ENCODE measurements around the gene EGF.
"Not testable (repeated sequence)": the region's sequence is repeated elsewhere in the genome, so short reads cannot be mapped to it uniquely, and the experiment has no call there.

EGF gene

GRCh38 chr4:109915385-109916026, 2.8 kb downstream of the EGF start:
- no peak for DNase-seq

DNA sequence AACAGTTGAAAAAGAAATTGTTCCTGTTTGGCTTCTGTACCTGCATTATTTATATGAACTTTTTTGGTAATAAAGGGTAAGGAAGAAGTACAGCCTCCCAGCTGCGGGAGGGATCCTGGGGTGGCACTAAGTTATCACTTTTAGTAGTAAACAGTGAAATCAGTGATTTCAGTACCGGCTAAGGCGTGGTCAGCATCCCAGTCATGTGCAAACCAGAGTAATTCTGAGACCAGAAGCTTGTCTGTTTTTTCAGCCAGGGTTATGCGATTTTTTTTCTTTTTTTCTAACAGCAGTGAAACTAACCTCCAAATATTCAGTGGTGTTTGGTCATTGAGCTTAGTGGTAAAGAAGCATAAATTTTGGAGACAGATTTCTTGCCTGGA, 3.3 kb downstream of the EGF start:
- no peak for DNase-seq

- no peak for DNase-seq
Measured at GRCh38 chr4:109921384-109921808, 8.7 kb downstream of the EGF start.

- DNase-seq: no peak
Measured at GRCh38 chr4:109925396-109925795, 12.7 kb downstream of the EGF start.

DNA sequence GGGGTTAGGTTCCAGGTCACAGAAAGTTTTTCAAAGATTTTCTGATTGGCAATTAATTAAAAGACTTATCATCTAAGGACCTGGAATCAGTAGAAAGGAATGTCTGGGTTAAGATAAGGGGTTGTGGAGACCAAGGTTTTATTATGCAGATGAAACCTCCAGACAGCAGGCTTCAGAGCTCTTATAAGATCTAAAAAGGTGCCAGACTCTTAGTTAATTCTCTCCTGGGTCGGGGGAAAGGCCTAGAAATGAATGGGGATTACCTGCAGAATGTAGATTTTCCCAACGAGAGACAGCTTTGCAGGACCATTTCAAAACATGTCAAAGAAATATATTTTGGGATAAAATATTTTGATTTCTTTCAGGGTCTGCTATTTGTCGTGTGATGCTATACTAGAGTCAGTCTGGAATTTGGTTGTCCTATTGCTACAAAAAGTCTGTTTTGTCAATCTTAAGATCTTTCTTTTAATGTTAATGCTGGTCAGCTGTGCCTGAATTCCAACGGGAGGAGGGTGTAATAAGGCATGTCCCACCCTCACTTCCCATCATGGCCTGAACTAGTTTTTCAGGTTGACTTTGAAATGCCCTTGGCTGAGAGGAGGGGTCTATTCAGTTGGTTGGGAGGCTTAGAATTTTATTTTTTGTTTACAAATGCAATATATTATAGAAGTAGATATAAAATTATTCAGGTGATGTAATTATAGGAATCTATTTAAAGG, 15.8 kb downstream of the EGF start:
- DNase-seq: no peak

DNA sequence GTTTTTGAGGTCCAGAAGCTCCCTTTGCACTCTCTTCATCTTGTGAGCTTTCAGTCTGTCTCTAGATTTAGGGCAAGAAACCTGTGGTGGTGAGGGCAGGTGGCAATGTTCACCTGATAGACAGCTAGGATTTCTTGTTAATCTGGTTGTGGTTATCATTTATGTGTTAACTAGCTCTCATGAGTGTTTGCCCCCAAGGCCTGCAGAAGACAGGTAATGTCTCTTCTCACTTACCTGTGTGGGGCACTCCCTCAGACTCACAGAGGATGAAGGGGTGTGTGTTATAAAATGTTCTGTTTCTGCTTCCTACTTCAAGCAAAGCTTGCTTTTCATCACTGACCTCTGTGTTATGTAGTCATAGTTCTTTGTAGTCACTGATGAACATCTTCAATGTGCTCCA, 17.8 kb downstream of the EGF start:
- DNase-seq: no peak

DNA sequence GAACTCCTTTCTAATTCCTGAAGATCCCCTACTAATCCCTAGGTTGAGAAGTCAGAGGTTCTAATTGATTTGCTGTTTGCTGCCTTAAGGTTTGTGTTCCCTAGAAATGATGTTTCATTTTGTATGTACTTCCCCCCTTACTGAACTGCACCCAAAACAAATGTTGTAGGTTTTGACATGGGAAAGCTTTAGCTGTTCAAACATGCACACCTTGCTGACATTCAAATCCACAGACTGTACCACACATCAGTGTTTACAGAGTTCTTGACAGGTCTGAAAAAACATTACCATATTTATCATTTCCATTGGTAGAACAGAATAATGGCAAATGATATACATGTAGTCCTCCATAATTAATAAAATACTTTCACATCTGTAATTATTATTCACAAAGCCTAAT, 18.2 kb downstream of the EGF start:
- no peak for DNase-seq

- DNase-seq: no peak
Measured at GRCh38 chr4:109931318-109931717, 18.6 kb downstream of the EGF start.

DNA sequence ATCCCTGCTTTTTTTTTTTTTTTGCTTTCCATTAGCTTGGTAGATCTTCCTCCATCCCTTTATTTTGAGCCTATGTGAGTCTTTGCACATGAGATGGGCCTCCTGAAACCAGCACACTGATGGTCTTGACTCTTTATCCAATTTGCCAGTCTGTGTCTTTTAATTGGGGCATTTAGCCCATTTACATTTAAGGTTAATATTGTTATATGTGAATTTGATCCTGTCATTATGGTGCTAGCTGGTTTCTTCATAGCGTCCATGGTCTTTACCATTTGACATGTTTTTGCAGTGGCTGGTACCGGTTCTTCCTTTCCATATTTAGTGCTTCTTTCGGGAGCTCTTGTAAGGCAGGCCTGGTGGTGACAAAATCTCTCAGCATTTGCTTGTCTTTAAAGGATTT, 24.7 kb downstream of the EGF start:
- not testable (repeated sequence) for DNase-seq

DNA sequence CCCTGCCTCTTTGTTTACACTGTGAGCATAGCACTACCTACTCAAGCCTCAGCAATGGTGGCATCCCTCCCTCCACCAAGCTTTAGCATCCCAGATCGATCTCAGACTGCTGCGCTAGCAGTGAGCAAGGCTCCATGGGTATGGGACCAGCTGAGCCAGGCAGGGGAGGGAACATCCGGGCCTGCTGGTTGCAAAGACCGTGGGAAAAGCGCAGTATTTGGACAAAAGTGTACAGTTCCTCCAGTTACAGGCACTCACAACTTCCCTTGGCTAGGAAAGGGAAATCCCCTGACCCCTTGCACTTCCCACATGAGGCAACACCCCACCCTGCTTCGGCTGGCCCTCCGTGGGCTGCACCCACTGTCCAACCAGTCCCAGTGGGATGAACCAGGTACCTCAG, 26.5 kb downstream of the EGF start:
- no peak for DNase-seq

GRCh38 chr4:109942292-109942926, 29.7 kb downstream of the EGF start:
- no peak for DNase-seq

DNA sequence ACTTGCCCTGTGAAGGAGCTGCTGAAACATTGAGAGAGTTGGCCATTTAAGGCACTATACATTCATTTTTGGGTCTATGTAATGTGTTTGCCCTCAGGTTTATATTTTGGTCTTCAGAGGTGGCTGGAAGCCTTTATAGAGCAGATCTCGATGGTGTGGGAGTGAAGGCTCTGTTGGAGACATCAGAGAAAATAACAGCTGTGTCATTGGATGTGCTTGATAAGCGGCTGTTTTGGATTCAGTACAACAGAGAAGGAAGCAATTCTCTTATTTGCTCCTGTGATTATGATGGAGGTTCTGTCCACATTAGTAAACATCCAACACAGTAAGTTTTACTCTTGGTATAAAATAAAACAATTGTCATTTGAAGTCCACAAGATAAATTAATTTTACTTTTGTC, 31.1 kb downstream of the EGF start:
- DNase-seq: no peak

GRCh38 chr4:109944591-109944990, 31.9 kb downstream of the EGF start:
- DNase-seq: no peak

- peak; percentile 67 for DNase-seq
Measured at GRCh38 chr4:109945056-109945455, 32.4 kb downstream of the EGF start.

- DNase-seq: no peak
Measured at GRCh38 chr4:109946120-109946519, 33.4 kb downstream of the EGF start.

DNA sequence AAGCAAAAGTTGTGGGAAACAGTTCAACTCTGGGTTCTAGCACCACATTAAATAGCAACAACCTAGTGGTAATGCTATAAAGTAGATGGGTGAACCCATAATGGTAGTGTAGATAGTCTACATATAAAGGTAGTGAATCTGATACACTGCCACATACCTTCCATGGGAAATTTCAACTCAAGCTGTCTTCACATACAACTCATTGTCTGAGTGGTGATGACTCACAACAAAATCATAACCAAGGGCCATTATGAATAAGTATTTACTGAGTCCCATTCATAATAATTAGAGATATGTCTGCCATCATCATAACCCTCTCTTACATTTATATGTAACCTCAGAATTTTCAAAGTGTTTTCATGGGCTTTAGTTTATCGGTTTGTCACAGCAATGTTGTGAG, 34.8 kb downstream of the EGF start:
- no peak for DNase-seq

DNA sequence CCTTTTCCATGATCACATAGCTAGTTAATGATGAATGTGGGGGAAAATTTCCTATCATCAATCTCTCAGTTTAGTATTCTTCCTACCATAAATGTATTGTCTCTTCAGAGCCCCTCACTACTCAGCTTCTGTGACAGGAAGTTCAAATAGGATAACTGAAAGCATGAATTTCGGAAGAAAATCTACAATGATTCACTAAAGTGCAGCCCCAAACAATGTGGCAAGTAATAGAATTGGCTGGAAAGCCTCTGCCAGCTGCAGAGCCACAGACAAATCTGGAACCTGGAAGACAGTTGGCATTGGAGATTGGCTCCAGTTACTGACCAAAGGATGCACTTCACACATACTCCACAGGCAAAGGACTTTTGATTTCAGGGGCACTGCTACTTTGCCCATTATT, 35.2 kb downstream of the EGF start:
- peak; percentile 26 for DNase-seq

- DNase-seq: peak; percentile 27
Measured at GRCh38 chr4:109949099-109949718, 36.5 kb downstream of the EGF start.

GRCh38 chr4:109952612-109953011, 39.9 kb downstream of the EGF start:
- DNase-seq: no peak

- no peak for DNase-seq
Measured at GRCh38 chr4:109953556-109953955, 40.9 kb downstream of the EGF start.

DNA sequence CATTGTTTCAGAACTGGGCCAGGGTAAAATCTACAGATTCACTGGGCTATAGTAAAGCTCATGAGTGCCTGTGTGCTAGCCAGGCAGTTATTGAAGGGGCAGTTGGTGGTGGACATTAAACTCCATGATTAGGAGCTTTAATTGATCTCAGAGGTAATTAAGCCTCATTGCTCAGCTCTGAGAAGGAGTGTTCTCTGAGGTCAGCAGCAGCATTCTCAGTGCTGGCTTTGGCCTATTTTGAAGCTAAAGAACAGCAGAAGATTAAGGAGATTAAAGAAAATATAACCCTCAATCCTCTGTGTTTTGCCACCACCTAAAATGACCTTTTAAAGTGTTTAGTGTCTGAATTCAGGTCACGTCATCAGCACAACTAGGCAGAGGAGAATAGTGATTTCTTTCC, 42.5 kb downstream of the EGF start:
- DNase-seq: no peak

DNA sequence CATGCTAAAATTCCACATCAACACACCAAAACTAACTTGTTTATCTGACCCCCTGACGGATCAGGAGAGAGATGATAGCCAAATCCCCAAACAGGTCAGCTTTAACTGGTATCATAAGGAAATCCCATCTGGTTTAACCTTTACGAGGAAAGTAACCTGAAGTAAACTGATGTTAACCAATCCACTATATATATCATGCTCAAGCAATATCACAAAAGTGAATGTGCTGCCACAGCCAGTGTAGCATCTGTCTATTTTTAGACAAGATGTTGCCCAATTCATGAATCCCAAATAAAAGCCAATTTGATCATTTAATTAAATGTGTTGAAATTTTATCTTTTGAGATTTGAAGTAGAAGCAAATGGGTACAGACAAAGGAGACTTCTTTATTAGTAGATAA, 44.5 kb downstream of the EGF start:
- no peak for DNase-seq

- DNase-seq: no peak
Measured at GRCh38 chr4:109959195-109959594, 46.5 kb downstream of the EGF start.

DNA sequence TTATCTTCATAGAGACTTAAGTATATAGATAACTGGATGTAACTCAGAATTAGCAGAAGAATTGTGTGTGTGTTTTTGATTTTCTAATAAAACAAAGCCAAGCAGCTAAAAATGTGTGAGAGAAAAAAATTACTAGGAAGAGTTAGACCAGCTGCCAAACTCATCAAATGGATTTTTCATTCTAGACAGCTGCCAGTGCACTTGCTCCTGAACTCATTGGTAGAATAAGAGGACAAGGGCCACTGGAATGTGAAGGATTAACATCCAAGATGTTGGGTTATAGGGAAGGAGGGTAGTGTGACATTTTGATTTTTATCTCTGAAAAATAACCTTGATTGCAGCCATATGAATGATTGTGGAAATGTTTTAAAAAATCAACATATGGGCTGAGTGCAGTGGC, 49.7 kb downstream of the EGF start:
- no peak for DNase-seq
